Stimulated activated CD8-positive, alpha-beta memory T cell treated with anti-CD3 and anti-CD28 coated beads, Interleukin-12 subunit alpha, Interleukin-12 subunit beta, amount 100 ng/mL, for 4 hours (primary cell): ENCODE measurements around the gene TRIM17.
"Not testable (repeated sequence)": the region's sequence is repeated elsewhere in the genome, so short reads cannot be mapped to it uniquely, and the experiment has no call there.

Source experiments
- DNase-seq: peaks from one replicate; pipeline ENCODE4 v3.0.0-alpha.2; 2020; ENCODE audit warnings: low read depth

TRIM17 gene

GRCh38 chr1:228448372-228448771, 31.7 kb upstream of the TRIM17 start:
- DNase-seq, result no peak

- DNase-seq, result no peak
Measured at GRCh38 chr1:228446852-228447251, 30.2 kb upstream of the TRIM17 start.

DNA sequence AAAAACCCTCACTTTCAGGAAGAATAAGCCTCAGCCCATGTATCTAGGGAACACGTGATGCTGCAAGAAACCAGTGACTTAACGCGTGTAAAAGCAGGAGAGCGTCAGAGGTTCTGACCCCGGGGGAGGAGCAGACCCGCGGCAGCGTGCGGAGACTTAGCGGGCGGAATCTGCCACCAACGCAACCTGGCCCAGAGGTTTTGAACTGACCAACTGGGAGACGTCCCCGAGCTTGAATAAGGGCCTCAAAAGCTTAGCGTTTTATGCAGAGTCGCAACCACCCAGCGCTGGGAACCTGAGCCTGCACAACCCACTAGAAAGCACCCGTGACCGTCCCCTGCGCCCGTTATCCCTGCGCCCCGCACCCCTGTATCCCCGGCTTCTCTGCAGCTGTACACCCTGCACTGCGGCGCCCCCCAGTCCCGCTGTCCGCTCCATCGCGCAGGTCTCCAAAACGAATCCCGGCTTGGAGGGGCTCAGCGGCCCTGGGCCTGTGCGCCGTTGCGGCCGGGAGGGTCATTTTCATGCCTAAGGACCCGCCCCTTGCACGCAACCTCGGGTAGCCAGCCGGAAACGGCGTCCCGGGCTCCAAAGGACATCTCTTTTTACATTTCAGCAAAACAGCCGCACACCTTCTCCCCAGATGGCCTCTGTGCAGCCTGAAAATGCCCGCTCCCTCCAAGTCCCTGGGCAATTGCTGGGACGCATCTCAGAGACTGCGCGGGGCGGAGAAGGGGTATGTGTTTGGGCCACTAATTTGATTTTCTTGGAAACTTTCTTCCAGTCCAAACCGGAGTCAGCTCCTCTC, 29.4 kb upstream of the TRIM17 start:
- no peak for DNase-seq

GRCh38 chr1:228445490-228445842, 28.8 kb upstream of the TRIM17 start:
- no peak for DNase-seq

- DNase-seq, result no peak
Measured at GRCh38 chr1:228443395-228443794, 26.7 kb upstream of the TRIM17 start.

GRCh38 chr1:228440761-228441500, 24.3 kb upstream of the TRIM17 start:
- DNase-seq, result no peak

- no peak for DNase-seq
Measured at GRCh38 chr1:228438266-228438665, 21.6 kb upstream of the TRIM17 start.

DNA sequence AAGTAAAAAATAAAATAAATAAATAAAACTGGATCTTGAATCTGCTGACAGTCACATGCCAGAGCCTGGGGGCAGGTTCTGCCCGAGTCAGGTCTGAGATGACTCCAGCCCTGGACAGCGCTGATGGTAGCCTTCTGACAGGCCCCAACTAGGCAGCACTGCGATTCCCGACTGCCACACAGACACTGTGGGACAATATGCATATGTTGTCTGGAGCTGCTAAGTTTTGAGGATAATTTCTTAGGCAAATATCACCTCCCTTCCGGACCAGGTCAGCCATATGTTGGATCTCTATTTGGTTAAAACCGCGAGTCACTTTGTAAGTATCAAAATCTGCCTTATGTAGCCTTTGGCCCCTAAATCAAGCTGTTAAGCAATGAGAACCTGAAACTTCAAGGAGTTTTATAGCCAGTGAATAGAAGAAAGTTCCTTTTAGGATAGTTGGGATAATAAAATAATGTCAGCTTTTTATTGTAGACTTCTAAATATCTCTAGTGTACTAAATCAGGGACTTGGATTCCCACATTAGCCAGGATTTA, 20.8 kb upstream of the TRIM17 start:
- DNase-seq, result no peak

- DNase-seq, result no peak
Measured at GRCh38 chr1:228434689-228435088, 18.0 kb upstream of the TRIM17 start.

DNA sequence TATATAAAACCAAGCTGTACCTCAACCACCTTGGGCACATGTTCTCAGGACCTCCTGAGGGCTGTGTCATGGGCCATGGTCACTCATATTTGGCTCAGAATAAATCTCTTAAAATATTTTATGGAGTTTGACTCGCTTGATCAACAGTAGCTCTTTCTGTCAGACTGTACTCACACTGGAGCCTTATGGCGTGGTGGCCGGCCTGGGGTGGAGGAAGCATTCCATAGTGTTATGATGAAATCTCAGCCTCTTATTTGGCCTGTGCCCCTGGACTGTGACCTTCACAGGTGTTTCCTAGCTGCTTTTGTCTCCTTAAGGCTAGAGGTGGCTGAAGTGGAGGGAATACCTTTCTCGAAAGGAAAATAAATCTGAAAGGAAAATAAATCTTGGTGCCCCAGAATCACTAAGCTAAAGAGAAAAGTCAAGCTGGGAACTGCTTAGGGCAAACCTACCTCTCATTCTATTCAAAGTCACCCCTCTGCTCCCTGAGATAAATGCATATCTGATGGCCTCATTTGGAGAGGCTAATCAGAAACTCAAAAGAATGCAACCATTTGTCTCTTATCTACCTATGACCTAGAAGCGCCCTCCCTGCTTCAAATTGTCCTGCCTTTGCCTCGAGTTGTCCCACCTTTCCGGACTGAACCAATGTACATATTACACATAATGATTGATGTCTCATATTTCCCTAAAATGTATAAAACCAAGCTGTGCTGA, 16.8 kb upstream of the TRIM17 start:
- not testable (repeated sequence) for DNase-seq

DNA sequence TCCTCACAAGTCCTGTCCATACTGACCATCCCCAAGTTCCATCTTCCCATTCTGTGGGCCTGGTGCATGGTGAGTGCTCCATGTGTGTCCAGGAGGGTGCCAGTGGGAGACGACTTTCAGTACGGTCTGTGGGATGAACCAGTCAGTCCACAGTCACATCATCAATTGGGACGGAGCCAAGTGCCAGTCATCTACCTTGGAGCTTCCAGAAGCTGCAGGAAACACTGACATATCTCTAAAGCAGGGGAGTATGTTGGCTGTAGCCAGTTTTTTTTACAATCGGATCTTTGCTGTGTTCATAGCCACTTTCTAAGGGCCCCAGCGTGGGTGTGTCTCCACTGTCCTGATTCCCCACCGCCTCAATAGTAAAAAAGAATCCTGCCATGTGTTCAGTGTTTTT, 13.6 kb upstream of the TRIM17 start:
- no peak for DNase-seq

- DNase-seq, result no peak
Measured at GRCh38 chr1:228429698-228430097, 13.0 kb upstream of the TRIM17 start.

DNA sequence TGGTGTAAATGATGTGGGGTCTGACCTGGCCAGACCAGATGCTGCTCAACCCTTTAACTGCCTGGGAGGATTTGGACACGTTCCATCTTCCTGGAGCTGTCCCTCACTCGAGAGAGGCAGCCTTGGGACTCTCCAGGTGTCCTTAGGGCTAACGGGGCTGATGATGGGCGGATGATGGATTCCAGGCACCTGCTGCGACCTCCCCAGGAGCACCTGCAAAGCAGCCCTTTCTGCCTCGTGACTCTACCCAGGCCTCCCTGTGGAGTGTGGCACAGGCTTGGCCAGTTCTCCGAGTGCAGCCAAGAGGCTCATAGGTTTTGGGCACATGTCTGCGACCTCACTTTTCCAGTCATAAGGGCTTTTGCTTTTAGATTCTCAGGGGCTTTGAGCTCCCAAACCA, 12.3 kb upstream of the TRIM17 start:
- no peak for DNase-seq

DNA sequence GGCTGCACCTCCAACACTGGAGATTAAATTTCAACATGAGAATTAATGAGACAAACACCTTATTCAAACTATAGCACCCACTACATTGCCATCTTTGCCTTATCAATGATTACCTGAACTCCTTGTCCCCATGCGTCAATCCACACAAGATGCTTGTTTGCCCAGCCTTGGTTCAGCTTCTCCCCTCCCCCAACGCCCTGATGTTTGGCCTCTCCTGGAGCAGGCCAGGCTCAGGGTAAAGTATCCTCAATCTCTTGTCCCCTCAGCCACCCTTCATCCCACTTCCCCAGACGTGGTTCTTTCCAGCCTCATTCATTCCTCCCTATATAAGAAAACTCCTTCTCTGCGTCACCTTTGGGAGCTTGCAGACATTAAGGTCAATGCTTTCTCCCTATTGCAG, 11.8 kb upstream of the TRIM17 start:
- no peak for DNase-seq

GRCh38 chr1:228426518-228427175, 10.0 kb upstream of the TRIM17 start:
- DNase-seq, result no peak

DNA sequence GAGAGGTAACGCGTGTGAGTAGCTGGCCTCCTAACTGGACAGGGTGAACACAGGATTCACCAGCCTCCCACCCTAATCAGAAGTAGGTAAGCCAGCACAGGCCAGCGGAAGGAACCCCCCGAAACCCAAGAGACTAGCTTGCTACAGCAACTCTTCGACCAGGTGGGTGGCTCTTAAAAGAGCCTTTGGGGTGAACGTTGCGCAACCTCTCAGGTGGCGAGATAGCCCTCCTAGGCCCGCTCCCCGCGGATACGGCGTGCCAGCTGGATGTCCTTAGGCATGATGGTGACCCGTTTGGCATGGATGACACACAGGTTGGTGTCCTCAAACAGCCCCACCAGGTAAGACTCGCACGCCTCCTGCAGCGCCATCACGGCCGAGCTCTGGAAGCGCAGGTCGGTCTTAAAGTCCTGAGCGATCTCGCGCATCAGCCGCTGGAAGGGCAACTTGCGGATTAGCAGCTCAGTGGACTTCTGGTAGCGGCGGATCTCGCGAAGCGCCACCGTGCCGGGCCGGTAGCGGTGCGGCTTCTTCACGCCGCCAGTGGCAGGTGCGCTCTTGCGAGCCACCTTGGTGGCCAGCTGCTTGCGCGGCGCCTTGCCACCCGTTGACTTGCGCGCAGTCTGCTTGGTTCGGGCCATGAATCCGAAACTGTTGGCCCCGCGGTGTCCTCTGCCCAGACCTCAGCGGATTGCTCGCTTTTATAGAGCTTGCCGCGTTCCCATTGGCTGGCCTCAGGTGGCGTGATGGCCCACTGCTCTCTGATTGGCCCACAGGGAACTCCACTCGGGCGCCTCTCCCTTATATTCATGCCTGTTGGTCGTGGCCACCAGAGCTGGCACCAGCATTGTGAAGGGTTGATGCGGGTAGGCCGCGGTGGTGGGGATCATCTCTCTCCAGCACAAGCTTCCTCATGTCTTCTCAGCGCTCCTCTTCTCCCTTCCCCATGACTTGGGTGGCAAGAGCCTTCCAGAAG, 8.3 kb upstream of the TRIM17 start:
- no peak for DNase-seq

DNA sequence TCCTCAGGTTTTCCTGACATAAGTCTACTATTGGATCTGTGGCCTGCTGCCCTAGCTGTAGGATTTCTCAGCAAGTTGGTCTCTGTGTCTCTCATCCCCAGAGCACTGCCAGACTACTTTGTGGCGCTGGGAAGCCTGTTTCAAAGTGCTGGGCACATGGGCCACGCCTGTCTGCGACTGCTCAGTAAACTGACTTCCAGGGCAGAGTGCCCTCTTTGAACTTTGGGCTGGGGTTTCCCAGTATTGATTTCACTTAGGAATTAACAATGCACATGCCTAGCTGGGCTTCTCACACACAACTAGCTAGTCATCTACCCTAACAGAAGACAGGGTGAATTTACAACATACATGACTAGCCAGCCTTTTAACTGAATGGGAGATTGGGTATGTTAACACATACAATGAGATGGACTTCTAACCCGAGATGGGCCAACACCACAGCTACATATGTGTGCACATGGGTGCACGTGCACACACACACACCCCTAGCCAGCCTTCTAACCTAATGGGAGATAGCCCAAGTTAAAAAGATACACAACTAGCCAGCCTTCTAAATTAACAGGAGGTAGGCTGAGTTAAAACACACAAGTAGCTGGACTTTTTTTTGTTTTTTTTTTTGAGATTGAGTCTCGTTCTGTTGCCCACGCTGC, 6.9 kb upstream of the TRIM17 start:
- DNase-seq, result no peak

DNA sequence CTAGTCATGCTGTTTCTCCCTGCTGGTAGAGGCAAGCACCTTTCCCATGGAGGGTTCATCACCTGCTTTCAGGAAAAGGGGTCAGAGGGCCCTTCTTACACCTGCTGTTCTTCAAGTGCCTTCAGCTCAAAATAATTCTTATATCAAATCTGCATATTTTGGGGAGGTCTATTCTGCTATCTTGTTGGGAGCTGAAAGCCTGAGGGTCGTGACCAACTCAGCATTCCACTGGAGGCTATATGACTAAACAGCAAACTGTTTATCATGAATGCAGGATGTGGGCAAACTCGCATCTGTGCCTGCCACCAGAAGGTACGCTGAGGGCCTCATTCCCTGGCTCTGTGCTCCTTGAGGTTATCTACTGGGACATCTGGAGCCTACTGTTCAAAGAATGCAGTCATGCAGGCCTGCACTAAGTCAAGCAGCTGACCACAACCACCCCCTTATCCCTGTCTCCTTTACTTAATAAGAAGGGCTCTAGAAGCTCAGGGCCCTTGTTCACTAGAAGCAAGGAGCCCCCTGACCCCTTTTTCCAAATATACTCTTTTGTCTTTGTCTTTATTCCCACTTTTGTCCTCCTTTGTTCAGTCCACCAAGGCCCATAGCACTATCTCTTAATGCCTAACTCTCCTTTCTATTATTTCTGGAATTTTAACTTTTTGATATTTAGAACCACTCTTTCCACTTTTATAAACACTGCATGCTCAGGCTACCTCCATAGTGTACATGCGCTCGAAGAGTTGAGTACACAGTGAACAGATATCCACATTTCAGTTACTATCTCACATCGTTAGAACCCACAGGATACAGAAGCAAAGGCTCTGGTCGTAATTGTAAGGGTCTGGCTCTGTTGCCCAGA, 4.5 kb upstream of the TRIM17 start:
- no peak for DNase-seq

DNA sequence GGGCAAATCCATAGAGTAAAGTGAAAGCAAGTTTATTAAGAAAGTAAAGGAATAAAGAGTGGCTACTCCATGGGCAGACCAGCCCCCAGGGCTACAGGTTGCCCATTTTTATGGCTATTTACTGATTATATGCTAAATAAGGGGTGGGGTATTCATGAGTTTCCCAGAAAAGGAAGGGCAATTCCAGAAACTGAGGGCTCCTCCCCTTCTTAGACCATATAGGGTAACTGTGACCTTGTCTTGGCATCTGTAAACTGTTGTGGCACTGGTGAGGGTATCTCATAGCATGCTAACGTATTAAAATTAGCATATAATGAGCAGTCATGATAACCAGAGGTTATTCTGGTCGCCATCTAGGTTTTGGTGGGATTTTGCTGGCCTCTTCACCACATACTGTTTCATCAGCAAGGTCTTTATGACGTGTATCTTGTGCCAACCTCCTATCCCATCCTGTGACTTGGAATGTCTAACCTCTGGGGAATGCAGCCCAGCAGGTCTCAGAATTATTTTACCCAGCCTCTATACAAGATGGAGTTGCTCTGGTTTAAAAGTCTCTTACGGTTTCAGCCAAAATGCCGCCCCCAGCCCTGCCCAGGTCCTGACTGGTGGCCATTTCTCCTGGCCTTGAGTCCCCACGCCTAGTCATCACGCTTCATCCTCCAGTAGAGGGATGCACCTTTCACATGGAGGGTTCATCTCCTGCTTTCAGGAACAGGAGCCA, 982 bp upstream of the TRIM17 start:
- DNase-seq, result no peak
